DOHH2 (cell line): ENCODE measurements around the gene FEM1C.

Experiments
- H3F3A ChIP-seq: fragments of 200-600 bp; sonication (generic), shearing (Covaris generic); 2 replicates; pipeline ENCODE4 v1.6.0; 2016; ENCODE audit warnings: antibody characterized with exemption, mild to moderate bottlenecking; ENCODE audit not compliant: control insufficient read depth, insufficient read depth
- H3K27ac ChIP-seq: fragments of 200-600 bp; sonication (generic); 2 replicates; pipeline ENCODE4 v1.5.1; 2014; ENCODE audit warnings: low read depth, mild to moderate bottlenecking, low read length, moderate library complexity
- H3K27me3 ChIP-seq: fragments of 200-600 bp; sonication (generic); 2 replicates; pipeline ENCODE4 v1.6.1; 2014; ENCODE audit warnings: mild to moderate bottlenecking, low read length, mixed read lengths; ENCODE audit not compliant: control insufficient read depth
- H3K36me3 ChIP-seq: fragments of 200-600 bp; sonication (generic); 2 replicates; pipeline ENCODE4 v1.6.1; 2014; ENCODE audit warnings: mild to moderate bottlenecking, low read length, moderate library complexity, mixed read lengths; ENCODE audit not compliant: control insufficient read depth
- H3K4me1 ChIP-seq: fragments of 200-600 bp; sonication (generic); 2 replicates; pipeline ENCODE4 v1.6.1; 2014; ENCODE audit warnings: mild to moderate bottlenecking, low read length, mixed read lengths; ENCODE audit not compliant: control insufficient read depth
- H3K4me2 ChIP-seq: fragments of 200-600 bp; sonication (generic); 2 replicates; pipeline ENCODE4 v1.6.0; 2014; ENCODE audit warnings: mild to moderate bottlenecking, low read length, moderate library complexity
- H3K4me3 ChIP-seq: fragments of 200-600 bp; sonication (generic); 2 replicates; pipeline ENCODE4 v1.5.1; 2014; ENCODE audit warnings: mild to moderate bottlenecking, low read length, mixed read lengths
- H3K79me2 ChIP-seq: fragments of 200-600 bp; sonication (generic); 2 replicates; pipeline ENCODE4 v1.6.1; 2014; ENCODE audit warnings: mild to moderate bottlenecking, low read length, mixed read lengths; ENCODE audit not compliant: control insufficient read depth
- H3K9me2 ChIP-seq: fragments of 200-600 bp; sonication (generic); replicated peaks from 2 replicates; pipeline ENCODE4 v1.6.1; 2014; ENCODE audit warnings: mild to moderate bottlenecking, low read length, mixed read lengths; ENCODE audit not compliant: control insufficient read depth
- H3K9me3 ChIP-seq: fragments of 200-600 bp; sonication (generic); 2 replicates; pipeline ENCODE4 v1.6.1; 2014; ENCODE audit warnings: antibody characterized with exemption, low read length, mixed read lengths; ENCODE audit not compliant: control insufficient read depth, insufficient read depth
- H4K20me1 ChIP-seq: fragments of 200-600 bp; sonication (generic); 2 replicates; pipeline ENCODE4 v1.6.0; 2014; ENCODE audit warnings: low read depth, mild to moderate bottlenecking, antibody characterized with exemption, low read length, moderate library complexity; ENCODE audit not compliant: control insufficient read depth, insufficient read depth
- CTCF ChIP-seq: fragments of 200-600 bp; sonication (generic); IDR thresholded peaks from one replicate; pipeline ENCODE4 v1.5.1; 2014; ENCODE audit warnings: antibody characterized with exemption, mild to moderate bottlenecking, low read depth, low read length; ENCODE audit not compliant: poor library complexity, severe bottlenecking
- EZH2phosphoT487 ChIP-seq: fragments of 200-600 bp; sonication (generic); IDR thresholded peaks from 2 replicates; pipeline ENCODE4 v1.6.1; 2017; ENCODE audit warnings: borderline replicate concordance, mild to moderate bottlenecking, antibody characterized with exemption, low read length, moderate library complexity, mixed read lengths

FEM1C gene

DNA sequence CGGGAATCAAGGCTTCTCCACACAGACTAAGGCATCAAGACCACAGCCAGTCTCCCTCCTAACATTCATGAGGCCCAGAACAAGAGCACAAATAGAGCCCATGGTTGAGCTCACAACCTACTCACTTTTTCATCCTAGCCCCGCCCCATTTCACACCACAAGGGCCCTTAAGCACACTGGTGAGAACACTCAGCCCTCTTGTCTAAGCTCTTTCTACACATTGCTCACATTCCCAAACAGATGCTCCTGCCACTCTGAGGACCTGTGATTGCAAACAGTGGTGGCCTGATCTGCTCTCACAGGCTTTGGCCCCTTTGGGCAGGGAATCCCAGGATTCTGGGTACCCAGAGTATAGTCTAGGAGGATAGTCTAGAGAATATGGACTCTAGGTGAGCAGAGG is 54.0 kb downstream of the FEM1C start:
- Histone ChIP-seq H3K27me3 (peaks cover 8% of the 10 kb centered on the region; the same call in 1 of the 2 replicates), H3F3A (no peaks in the 10 kb centered on the region), H3K4me2 (no peak overlapping the region), H3K27ac (no peak overlapping the region), H3K9me2 (no peaks in the 10 kb centered on the region; the same call in 1 of the 2 replicates), H3K79me2 (no peaks in the 10 kb centered on the region), H4K20me1 (no peaks in the 10 kb centered on the region), H3K4me1 (0 out of 2 replicates have a peak, but pooled peaks cover 4% of the 10 kb centered on the region), H3K9me3 (no peaks in the 10 kb centered on the region), H3K4me3 (no peak overlapping the region), H3K36me3 (no peaks in the 10 kb centered on the region)
- TF ChIP-seq EZH2phosphoT487, result no peak
- no peak for TF ChIP-seq CTCF

DNA sequence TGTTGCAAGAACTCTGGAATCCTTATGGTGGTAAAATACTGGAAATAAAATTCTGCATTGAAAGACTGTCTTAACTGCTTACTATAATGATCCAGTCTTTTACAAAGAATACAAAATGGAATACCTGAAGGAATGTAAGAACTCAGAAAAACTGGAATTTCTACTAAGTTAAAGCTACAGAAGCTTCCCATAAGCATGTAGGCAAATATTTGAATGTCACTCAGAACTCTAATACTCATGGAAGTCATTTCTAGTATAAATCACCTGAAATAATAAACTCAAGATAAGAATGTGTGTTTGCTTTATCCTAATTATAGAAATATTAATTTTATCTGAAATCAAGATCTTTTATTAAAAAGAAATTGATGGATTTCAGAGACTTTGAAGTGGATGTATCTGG is 54.8 kb downstream of the FEM1C start:
- Histone ChIP-seq H3K27ac (no peak overlapping the region), H3K27me3 (peaks cover 8% of the 10 kb centered on the region; the same call in 1 of the 2 replicates), H3K4me2 (no peak overlapping the region), H3K4me3 (no peak overlapping the region), H3K79me2 (no peaks in the 10 kb centered on the region), H3K36me3 (no peaks in the 10 kb centered on the region), H4K20me1 (no peaks in the 10 kb centered on the region), H3F3A (no peaks in the 10 kb centered on the region), H3K9me2 (no peaks in the 10 kb centered on the region; the same call in 1 of the 2 replicates), H3K9me3 (no peaks in the 10 kb centered on the region), H3K4me1 (0 out of 2 replicates have a peak, but pooled peaks cover 4% of the 10 kb centered on the region)
- no peak for TF ChIP-seq CTCF
- TF ChIP-seq EZH2phosphoT487, result no peak

- H3K4me1 ChIP-seq, result no peaks in the 10 kb centered on the region
- TF ChIP-seq EZH2phosphoT487, result no peak
- no peak for TF ChIP-seq CTCF
Measured at GRCh38 chr5:115487756-115488155, 56.8 kb downstream of the FEM1C start.

More at GRCh38 chr5:115487756-115488155, 56.8 kb downstream of the FEM1C start:
- Histone ChIP-seq H3F3A (no peaks in the 10 kb centered on the region), H3K9me2 (no peaks in the 10 kb centered on the region; the same call in 1 of the 2 replicates), H3K9me3 (no peaks in the 10 kb centered on the region), H3K27me3 (no peaks in the 10 kb centered on the region), H3K79me2 (no peaks in the 10 kb centered on the region), H3K4me3 (no peak overlapping the region), H3K27ac (no peak overlapping the region), H4K20me1 (no peaks in the 10 kb centered on the region), H3K36me3 (no peaks in the 10 kb centered on the region), H3K4me2 (no peak overlapping the region)
